Activated CD4-positive, alpha-beta T cell treated with anti-CD3 and anti-CD28 coated beads for 48 hours (primary cell): ENCODE results near the gene UBE2U.
"Not testable (repeated sequence)": the region's sequence is repeated elsewhere in the genome, so short reads cannot be mapped to it uniquely, and the experiment has no call there.

Experiments used
- DNase-seq: peaks from one replicate; pipeline ENCODE4 v3.0.0-alpha.2; 2020

The UBE2U gene

DNA sequence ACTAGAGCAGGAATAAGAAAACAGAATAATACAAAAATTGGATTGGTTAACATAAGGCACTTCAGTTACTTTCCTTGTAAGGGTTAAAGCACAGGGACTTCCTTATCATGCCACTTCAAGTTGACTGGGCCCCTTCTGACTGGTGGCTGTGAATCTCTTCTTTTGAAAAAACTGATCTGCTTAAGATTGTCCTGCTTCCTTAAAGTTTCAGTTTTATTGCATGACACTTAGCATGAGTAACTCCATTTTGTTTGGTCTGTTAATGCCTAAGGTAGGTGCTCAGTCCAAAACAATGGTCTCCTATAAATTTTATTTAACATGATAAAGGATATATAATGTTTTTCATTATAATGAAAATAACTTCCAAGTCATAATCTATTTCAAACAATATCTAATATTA lies 37.6 kb downstream of the UBE2U start:
- no peak for DNase-seq

DNA sequence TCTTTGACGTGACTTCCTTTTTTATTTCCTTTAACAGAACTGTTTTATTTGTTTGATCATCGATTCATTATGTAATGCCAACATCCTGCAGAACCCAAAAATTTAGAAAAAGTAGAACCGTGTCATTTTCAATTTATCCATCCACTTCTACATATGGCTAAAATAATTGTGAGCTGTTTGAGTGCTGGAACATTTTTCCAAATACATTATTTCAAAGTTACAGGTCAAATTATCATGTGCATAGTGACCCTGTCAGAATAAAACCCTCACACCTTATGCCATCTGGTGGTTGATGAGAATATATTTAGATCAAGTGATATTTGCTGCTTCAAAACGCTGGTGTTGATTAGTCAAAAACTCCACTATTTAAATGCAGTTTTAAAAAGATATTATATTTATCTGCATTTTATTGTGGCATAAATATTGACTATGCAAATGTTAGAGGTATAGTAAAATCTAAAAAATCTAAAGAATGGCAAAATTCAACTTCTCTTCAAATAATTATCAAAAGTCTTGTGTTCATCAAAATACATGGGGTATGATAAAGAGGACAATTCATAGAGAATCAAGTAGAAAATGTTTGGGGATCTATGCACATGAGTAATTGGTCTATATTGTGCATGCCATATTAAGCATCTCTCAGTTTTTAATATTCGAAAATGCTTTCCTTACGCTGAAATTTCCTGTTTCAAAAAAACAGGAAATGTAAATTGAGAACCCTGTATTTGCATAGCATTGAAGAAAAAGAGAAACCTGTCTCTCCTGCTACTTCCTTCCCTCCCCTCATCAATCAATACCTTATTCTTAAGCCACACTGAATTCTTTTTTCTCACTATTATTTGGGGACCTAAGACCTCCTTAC lies 39.7 kb downstream of the UBE2U start:
- no peak for DNase-seq

DNA sequence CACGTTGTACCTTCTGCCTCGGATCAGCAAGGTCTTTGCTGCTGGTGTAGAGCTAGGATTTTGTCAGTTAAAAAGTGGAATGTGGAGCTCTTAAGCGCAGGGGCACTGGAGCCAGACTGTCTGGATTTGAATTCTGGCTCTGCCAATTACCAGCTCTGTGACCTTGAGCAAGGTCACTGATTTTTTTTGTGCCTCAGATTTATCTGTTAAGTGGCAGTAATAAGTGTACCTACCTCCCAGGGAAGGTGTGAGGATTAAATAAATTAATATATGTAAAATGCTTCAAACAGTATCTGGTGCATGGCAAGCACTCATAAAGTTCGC lies 40.3 kb downstream of the UBE2U start:
- DNase-seq, result no peak

DNA sequence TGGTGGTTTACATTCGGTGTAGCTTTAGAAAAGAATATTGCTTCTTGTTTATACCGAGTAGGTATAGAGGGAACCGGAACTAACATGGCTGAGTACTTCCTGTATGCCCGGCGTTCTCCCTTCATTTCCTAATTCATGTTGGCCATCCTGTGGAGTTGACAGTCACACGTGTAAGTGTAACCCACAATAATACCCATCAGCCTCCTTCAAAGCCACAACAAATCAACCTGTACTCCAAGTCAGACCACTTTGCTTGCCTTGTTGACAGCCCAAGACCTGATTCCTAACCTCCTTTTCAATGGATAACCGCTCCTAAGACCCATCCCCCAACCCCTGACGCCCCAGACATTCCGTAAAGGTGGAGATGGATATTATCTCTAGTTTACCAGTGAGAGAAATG lies 42.1 kb downstream of the UBE2U start:
- no peak for DNase-seq

DNA sequence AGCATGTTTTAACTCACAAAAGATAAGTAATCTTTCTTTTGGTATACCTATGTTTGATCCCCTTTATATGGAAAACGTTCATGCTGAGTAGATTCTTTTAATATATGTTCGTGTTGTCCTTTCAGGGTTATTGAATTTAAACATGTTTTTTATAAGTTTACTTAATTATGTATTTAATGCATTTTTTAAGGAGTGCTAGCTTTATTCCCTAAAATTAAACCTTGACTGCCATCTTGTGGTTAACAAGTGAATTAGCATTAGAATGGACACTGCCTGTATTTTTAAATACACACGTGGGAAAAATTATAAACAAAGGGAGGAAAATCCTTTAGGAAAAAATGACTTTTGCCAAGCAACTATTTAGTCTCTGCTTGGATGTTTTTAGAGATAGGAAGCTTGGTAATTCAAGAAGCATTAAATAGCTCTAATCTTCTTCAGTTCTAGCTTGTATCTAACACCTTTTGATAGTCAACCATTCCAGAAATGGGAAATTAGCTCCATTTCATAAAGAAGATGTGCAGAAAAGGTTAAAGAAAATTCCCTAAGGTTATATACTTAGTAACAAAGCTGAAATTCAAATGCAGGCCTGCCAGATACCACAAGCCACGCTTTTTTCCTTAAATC lies 43.0 kb downstream of the UBE2U start:
- no peak for DNase-seq

DNA sequence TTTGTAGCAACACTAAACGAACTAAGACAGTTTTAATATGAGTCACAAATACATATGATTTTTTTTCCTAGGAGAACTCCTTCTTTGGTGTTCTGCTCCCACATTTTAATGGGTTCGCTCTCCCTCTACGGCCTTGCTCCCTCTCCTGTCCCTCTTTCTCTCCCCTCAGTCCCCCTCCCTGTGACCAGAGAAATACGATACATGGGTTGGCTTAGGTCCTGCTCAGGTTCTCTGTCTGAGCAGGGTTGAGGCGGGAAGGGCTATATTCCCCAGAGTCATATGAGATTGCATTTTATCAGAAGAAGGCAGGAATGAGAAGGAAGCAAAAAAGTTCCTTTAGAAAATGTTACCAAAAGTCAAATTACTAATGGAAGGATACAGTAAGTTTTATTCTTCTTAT lies 44.6 kb downstream of the UBE2U start:
- no peak for DNase-seq

DNA sequence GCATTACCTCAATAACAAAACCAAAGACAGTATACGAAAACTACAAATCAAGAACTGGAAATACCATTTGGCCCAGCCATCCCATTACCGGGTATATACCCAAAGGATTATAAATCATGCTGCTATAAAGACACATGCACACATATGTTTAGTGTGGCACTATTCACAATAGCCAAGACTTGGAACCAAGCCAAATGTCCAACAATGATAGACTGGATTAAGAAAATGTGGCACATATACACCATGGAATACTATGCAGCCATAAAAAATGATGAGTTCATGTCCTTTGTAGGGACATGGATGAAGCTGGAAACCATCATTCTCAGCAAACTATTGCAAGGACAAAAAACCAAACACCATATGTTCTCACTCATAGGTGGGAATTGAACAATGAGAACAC lies 47.0 kb downstream of the UBE2U start:
- DNase-seq, result not testable (repeated sequence)

DNA sequence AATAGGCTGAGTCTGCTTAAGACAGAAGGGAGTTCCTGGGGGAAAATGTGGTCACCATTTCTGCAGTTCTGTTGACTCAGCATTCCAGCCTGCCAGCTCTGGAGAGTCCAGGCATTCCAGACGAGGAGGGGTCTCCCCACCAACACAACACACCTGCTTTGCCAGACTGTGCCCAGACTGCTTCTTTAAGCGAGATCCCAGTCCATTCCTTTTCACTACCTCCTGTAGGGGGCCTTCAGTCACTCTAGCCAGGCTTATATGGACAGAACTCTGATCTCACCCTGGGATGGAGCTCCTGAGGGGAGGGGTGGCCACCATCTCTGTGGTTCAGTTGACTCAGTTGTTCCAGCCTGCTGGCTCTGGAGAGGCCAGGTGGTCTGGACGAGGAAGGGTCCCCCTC lies 48.5 kb downstream of the UBE2U start:
- no peak for DNase-seq

DNA sequence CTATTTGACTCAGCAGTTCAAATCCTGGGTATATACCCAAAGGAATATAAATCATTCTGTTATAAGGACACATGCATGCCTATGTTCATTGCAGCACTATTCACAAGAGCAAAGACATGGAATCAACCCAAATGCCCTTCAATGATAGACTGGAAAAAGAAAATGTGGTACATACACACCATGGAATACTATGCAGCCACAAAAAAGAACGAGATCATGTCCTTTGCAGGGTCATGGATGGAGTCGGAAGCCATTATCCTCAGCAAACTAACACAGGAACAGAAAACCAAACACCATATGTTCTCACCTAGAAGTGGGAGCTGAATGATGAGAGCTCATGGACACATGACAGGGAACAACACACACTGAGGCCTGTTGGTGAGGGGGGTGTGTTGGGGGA lies 53.8 kb downstream of the UBE2U start:
- DNase-seq, result not testable (repeated sequence)

DNA sequence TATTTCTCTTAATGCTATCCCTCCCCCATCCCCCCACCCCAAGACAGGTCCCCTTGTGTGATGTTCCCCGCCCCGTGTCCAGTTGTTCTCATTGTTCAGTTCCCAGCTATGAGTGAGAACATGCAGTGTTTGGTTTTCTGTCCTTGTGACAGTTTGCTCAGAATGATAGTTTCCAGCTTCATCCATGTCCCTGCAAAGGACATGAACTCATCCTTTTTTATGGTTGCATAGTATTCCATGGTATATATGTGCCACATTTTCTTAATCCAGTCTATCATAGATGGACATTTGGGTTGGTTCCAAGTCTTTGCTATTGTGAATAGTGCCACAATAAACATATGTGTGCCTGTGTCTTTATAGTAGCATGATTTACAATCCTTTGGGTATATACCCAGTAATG lies 55.0 kb downstream of the UBE2U start:
- DNase-seq, result not testable (repeated sequence)

DNA sequence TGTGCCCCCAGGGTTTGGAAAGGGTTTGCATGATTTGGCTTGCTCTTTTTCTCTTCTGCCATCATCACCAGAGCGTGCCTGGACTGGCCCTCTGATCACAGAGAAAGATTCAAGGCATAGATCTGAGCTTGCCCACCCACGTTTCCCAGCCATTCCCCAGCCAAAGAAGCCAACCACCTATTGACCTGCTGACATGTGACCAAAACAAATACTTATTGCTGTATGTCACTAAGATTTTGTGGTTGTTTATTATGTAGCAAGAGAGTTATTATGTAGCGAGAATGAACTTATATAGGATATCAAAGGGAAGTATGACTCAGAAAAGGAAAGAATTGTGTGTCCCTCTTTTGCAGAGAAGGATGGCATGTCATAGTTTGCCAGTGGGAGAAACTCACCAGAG lies 59.9 kb downstream of the UBE2U start:
- no peak for DNase-seq

DNA sequence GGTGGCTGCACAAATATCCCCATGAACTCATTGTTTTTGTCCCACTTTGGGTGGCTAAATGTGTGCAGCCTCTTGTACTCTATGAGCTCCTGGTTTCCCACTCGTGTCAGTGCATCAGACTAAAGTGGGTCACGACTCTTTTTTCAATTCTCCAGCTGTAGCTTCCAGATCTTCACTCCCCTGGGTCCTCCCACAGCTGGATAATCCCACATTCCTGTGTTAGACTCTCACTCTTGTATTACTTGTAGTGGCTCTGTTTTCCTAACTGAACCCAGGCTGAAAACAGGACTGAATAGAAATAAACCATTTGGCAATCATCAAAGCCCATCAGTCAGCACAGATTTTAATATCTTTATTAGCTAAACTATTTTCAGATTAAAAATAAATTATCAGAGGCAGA lies 60.4 kb downstream of the UBE2U start:
- no peak for DNase-seq

DNA sequence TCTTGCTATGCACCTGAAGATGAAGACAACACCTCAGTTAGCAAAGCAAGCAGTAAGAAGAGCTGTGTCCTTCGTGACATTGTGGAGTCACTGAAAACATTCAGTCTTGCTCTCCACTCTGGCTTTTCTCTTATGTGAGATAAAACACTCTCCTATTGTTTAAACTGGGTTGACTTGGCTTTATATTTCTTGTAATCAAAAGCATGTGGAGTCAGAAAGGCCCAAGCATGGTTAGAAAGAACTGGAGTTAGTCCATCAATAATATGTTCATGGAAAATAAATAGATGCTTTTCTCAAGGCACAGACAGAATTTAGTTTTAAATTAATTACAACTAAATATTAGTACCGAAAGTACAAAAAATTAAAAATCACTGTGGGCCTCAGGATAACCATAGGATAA lies 61.7 kb downstream of the UBE2U start:
- no peak for DNase-seq

DNA sequence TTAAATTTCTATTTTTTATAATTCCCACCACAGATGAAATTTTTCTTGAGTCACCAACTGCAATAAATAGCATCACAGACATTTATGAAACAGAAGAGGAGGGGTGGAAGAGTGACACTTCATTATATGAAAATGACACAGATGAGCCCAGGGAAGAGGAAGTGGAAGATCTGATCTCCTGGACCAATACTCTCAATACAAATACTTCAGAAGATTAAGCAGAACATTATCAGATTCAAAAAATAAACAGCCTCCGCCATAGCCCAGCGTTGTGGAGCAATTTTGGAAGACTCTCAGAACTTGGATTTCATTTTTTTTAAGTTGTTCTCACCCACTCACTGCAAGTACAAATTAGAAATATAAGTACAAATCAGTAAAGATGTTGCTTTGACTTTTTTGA lies 63.6 kb downstream of the UBE2U start:
- no peak for DNase-seq

DNA sequence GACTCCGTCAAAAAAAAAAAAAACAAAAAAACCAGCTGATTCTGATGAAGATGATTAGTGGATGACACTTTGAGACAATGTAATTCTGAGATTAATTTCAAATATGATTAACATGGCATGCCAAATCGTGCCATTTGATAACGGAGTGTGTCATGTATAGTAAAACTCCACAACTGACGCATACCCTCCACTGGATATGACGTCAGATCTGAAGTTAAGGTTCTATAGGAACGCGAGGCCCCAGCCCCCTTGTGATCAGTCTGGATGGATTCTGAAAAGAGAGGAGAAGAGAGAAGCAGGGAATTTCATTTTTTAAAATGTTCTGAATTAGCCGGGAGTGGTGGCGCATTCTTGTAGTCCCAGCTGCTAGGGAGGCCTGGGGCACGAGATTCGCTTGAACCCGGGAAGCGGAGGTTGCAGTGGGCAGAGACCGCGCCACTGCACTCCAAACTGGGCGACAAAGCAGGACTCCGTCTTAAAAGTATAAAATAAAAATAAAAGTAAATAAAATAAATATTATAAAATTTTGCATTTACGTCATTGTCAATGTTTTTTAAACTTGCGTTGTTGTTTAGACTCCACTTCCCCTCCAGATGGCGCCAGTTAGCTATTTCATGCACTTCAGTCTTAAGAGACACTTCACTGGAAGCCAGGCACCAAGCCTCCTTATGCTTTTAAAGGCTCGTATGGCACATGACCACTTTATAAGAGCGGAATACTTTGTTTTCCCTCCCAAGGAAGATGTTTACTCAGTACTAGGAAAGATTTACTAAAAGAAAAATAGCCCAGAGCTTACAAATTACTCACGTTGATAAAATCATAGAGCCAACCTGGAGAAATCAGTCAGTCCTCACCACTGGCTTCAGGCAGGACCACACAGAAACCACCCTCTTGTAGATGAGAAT lies 65.5 kb downstream of the UBE2U start:
- peak; percentile 73 for DNase-seq

DNA sequence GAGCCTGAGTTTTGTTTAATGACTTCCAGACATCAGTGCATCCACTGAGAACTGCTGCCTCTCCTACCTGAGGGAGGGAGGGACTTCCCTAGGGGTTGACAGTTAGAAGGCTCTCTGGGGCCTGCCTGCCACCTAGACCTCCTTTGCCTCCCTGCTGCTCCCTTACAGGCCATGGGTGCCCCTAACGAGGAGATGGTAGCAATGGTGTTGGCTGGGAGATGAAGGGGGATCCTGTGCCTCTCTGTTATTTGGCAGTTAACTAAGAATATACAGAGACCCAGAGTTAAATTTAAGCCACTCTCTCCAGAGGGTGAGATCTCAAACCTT lies 66.1 kb downstream of the UBE2U start:
- no peak for DNase-seq

DNA sequence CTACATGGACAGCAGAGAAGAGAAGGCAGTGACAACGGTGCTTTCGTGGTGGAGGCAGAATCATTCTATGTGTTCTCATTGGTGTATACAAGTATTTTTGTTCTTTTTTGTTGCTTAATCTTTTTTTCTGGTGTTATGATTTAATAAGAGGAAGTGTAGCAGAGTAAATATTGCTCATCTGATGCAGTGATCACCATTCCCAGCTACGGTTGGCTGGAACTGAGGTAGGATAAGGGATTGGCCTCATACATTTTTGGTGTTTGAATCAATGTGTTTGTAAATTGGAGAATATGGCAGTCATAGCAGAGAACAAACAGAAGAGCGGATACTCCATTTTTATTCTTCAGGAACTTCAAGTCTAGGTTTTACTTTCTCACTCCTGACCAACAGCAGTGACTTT lies 76.6 kb downstream of the UBE2U start:
- DNase-seq, result no peak

DNA sequence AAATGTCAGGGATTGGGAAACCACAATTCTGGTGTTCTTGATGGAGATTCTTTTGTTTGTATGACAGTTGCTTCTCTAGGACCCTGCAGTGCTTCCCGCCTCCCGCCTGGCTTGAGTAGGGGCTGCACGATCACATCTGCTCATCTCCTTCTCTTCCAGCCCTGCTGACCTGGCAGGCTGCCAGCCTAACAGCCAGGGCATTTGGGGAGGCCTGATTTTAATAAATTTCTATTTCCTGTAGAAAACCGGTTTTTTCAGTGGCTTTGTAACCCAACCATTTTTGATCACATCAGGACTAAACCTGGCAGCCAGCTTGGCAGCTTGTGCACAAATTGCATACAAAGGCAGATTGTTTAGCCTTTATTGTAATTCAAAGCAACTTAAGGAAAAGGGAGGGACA lies 78.9 kb downstream of the UBE2U start:
- DNase-seq, result no peak

DNA sequence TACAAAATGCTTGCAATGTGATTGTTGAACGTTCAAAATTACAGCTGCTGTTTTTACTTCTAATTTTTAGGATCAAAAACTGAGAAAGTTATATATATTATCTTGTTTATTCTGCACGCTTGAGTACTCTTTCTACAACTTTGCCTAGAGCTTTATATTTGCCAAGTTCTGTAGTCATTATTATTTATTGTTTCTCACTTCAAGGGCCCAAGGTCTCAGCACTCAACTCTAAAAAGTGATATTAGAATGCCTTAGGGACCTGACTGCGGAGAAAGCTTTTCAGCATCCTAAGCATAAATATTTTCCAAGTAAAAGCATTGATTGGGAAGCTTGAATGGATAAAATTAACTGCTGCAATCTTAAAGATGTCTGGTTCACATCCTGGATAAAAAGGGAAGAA lies 83.6 kb downstream of the UBE2U start:
- DNase-seq, result no peak

DNA sequence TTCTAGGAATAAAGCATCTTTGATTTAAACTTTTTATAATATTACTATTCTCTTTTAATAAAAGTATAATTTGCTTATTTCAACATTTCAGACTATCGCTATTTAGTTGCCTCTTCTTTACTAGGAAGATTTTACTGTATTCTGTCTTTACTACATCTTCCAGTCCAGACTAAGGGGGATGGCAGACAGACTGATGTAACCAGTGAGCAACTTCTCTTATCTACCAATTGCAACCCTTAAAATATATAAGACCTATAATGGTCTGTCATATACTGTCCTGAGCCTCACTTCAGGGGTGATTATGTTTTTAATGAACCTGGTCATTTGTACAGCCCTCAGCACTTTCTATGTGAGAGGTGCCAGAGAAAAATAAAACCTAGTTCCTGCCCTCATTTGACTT lies 87.0 kb downstream of the UBE2U start:
- DNase-seq, result no peak

DNA sequence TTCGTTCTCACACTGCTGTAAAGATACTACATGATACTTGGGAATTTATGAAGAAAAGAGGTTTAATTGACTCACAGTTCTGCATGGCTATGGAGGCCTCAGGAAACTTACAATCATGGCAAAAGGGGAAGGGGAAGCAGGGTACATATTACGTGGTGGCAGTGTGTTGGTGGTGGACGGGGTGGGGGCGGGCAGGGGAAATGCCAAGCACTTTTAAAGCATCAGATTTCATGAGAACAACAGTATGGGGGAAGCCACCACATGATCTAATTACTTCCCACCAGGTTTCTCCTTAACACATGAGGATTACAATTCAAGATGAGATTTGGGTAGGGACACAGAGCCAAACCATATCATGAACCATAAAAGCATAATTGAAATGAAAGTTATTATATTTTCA lies 88.5 kb downstream of the UBE2U start:
- no peak for DNase-seq

DNA sequence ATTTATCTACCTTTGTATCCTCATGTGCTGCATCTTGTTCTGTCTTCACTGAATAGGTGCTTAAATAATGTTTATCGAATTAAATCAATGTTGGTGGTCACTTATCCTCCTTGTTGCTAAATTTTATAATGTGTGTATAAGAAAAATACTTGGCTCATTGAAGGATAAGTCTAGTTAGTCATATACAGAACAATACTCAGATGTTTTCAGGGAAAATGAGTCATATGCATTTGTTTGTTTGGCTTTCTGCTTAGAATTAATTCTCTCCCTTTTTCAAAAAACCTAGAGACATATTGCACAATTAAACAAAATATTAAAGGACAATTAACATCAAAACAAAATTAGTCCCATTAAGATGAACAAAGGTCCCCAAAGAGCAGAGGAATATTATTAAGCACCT lies 89.0 kb downstream of the UBE2U start:
- no peak for DNase-seq

DNA sequence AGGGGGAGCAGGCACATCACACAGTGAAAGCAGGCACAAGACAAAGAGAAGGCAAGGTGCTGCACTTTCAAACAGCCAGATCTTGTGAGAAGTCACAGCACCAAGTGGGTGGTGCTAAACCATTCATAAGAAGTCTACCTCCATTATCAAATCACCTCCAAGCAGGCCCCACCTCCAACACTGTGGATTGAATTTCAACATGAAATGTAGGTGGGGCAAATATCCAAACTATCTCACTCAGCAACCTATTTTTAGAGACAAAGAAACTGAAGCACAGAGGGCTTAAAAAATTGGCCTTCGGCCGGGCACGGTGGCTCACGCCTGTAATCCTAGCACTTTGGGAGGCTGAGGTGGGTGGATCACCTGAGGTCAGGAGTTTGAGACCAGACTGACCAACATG lies 90.4 kb downstream of the UBE2U start:
- no peak for DNase-seq

DNA sequence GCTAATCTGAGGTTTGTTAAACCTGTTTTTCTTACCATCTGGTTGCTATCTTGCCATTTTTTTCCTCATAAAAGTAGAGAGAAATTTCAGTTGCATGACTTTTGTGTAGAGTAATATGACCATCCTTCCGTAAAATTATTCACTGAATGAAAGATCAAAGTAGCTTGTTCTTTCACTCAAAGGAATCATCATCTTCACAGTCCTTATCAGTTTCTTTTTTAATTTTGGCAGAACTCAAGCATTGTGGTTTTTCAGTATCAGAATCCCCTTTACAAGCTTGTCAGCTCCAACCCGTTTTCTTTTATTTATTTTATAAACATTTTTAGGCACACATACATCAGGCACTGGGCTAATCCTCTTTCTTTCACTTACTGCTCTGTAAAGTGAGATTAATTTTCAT lies 91.7 kb downstream of the UBE2U start:
- no peak for DNase-seq
